Umbilical cord (tissue), 2 donors: ENCODE data around the gene GIMAP4. TPM values are rescaled to one million over a fixed set of nuclear protein-coding genes. Genes with fewer than 3 reads are reported as not detected.
A peak's percentile ranks its signal among the peaks of the same experiment; 100 is the strongest.
"Not testable (repeated sequence)": the region's sequence is repeated elsewhere in the genome, so short reads cannot be mapped to it uniquely, and the experiment has no call there.

ENCODE experiments used
- DNase-seq: peaks from one replicate; pipeline ENCODE4 v3.0.0-alpha.2; 2015; ENCODE audit warnings: low spot score
- total RNA-seq: library from RNA; depleted of rRNA; stranded (reverse); fragments of >200 nt; gene quantifications from one replicate; pipeline ENCODE4 v1.2.3, GENCODE V29; 2014; ENCODE audit warnings: low replicate concordance; ENCODE audit not compliant: insufficient read depth

Gene GIMAP4
- total RNA-seq: 9.6 TPM

- no peak for DNase-seq
Observed at GRCh38 chr7:150567169-150567568, at the start of gene GIMAP4. Gene GIMAP4, plus strand, starts transcription at chr7:150567390. Its CDS starts 2,512 bp downstream, at chr7:150569902.

- no peak for DNase-seq
Observed at GRCh38 chr7:150519310-150519709, 47.9 kb upstream of the GIMAP4 start.

- DNase-seq: no peak
Observed at GRCh38 chr7:150520145-150520544, 47.0 kb upstream of the GIMAP4 start.

GRCh38 chr7:150522931-150523330 is 44.3 kb upstream of the GIMAP4 start:
- not testable (repeated sequence) for DNase-seq

GRCh38 chr7:150524018-150524417 is 43.2 kb upstream of the GIMAP4 start:
- no peak for DNase-seq

GRCh38 chr7:150531704-150532103 is 35.5 kb upstream of the GIMAP4 start:
- DNase-seq: no peak

GRCh38 chr7:150538259-150538658 is 28.9 kb upstream of the GIMAP4 start:
- DNase-seq: no peak

GRCh38 chr7:150553163-150553562 is 14.0 kb upstream of the GIMAP4 start:
- DNase-seq: no peak

- DNase-seq: peak; percentile 9
Observed at GRCh38 chr7:150556521-150557138, 10.6 kb upstream of the GIMAP4 start.

GRCh38 chr7:150560486-150560885 is 6.7 kb upstream of the GIMAP4 start:
- DNase-seq: no peak

- DNase-seq: no peak
Observed at GRCh38 chr7:150562919-150563318, 4.3 kb upstream of the GIMAP4 start.

GRCh38 chr7:150564006-150564405 is 3.2 kb upstream of the GIMAP4 start:
- no peak for DNase-seq

- no peak for DNase-seq
Observed at GRCh38 chr7:150564566-150564965, 2.6 kb upstream of the GIMAP4 start.

- no peak for DNase-seq
Observed at GRCh38 chr7:150565239-150565638, 2.0 kb upstream of the GIMAP4 start.

GRCh38 chr7:150566123-150566522 is 1.1 kb upstream of the GIMAP4 start:
- DNase-seq: no peak

GRCh38 chr7:150566572-150566971 is 618 bp upstream of the GIMAP4 start:
- DNase-seq: no peak

- no peak for DNase-seq
Observed at GRCh38 chr7:150567871-150568301, 696 bp downstream of the GIMAP4 start.

- DNase-seq: no peak
Observed at GRCh38 chr7:150568714-150569113, 1.5 kb downstream of the GIMAP4 start.

GRCh38 chr7:150569245-150569955 is 2.2 kb downstream of the GIMAP4 start:
- no peak for DNase-seq

- DNase-seq: no peak
Observed at GRCh38 chr7:150570556-150571465, 3.6 kb downstream of the GIMAP4 start.

- DNase-seq: no peak
Observed at GRCh38 chr7:150572496-150572895, 5.3 kb downstream of the GIMAP4 start.

GRCh38 chr7:150579979-150580637 is 12.9 kb downstream of the GIMAP4 start:
- DNase-seq: not testable (repeated sequence)
